ENCODE measurements around the gene ERICH4.

DNA sequence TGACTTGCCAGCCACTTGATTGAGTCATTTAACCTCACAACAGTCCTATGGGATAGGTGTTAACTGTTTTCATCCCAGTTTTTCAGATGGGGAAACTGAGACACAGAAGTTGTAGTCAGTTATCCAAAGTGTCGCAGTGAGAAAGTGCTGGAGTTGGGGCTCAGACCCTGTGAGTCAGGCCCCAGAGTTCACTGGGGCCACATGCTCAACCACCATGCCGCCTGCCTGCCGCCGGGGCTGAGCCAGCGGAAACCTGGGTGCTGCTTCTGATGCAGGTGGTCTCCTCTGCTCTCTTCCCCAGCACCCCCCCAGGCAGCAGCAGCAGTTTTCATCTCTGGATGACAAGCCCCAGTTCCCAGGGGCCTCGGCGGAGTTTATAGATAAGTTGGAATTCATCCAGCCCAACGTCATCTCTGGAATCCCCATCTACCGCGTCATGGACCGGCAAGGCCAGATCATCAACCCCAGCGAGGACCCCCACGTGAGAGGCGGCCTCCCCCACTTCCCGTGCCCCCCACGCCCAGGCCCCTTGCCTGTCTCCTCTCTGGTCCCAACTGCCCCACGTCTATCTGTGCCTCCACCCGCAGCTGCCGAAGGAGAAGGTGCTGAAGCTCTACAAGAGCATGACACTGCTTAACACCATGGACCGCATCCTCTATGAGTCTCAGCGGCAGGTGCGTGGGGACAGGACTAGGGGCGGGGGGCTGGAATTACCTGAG is 32.5 kb upstream of the ERICH4 start:
- TF ChIP-seq, protein P1, sequence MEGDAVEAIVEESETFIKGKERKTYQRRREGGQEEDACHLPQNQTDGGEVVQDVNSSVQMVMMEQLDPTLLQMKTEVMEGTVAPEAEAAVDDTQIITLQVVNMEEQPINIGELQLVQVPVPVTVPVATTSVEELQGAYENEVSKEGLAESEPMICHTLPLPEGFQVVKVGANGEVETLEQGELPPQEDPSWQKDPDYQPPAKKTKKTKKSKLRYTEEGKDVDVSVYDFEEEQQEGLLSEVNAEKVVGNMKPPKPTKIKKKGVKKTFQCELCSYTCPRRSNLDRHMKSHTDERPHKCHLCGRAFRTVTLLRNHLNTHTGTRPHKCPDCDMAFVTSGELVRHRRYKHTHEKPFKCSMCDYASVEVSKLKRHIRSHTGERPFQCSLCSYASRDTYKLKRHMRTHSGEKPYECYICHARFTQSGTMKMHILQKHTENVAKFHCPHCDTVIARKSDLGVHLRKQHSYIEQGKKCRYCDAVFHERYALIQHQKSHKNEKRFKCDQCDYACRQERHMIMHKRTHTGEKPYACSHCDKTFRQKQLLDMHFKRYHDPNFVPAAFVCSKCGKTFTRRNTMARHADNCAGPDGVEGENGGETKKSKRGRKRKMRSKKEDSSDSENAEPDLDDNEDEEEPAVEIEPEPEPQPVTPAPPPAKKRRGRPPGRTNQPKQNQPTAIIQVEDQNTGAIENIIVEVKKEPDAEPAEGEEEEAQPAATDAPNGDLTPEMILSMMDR (IDR thresholded peaks at IDR 0.05) = no peak
- TF ChIP-seq EZH2 (IDR thresholded peaks at IDR 0.05; ENCODE audit: borderline replicate concordance, insufficient read depth, low read depth, low read length, poor library complexity, severe bottlenecking) = no peak

Data from B cell (primary cell).